Right forelimb (tissue), 1 donor: Measurements from ENCODE around the gene ELFN1.
"Not testable (repeated sequence)": the region's sequence is repeated elsewhere in the genome, so short reads cannot be mapped to it uniquely, and the experiment has no call there.

ENCODE experiments used
- DNase-seq: peaks from one replicate; pipeline ENCODE4 v3.0.0-alpha.2; 2018

The ELFN1 gene

DNA sequence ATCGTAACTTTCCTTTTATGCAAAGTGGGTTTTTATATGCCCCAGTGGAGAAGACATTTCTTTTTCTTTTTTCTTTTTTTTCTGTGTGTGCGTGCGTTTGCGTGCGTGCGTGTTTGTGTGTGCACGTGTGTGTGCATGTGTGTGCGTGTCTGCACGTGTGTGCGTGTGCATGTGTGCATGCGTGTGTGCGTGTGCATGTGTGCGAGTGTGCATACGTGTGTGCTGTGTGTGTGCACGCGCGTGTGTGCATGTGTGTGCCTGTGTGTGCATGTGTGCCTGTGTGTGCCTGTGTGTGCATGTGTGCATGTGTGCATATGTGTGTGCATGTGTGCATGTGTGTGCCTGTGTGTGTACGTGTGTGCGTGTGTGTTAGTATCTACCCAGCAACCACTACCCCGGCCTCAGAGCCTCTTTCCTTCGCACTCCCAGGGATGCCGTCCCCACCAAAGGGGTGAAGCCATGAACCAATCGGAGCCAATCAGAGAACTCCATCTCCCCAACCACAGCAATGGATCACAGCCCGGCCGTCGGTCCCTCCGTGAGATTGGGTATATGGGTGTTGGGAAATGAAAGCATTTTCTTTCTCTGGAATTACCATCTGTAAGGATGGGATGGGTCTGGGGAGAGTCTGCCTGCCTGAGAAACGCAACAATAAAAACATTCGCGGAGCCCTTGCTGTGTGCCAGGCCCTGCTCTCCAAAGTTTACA lies 92.3 kb downstream of the ELFN1 start:
- DNase-seq = no peak

DNA sequence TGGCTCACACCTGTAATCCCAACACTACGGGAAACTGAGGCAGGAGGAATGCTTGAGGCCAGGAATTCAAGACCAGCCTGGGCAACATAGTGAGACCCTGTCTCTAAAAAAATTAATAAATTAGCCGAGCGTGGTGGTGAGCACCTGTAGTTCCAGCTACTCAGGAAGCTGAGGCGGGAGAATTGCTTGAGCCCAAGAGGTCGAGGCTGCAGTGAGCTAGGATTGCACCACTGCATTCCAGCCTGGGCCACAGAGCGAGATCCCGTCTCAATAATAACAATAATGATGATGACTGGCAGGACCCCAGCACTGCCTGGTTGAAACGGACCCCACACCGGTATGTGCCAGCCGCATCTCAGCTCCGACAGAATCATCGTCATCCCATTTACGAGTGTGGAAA lies 93.0 kb downstream of the ELFN1 start:
- no peak for DNase-seq

DNA sequence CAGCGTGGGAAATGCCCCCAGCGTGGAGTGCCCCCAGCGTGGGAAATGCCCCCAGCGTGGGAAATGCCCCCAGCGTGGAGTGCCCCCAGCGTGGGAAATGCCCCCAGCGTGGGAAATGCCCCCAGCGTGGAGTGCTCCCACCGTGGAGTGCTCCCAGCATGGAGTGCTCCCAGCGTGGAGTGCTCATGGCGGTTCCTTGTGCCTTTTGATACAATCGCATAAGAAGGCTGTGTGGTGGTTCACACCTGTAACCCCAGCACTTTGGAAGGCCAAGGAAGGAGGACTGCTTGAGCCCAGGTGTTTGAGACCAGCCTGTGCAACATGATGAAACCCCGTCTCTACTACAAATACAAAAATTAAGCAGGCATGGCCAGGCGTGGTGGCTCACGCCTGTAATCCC lies 93.8 kb downstream of the ELFN1 start:
- DNase-seq = not testable (repeated sequence)

DNA sequence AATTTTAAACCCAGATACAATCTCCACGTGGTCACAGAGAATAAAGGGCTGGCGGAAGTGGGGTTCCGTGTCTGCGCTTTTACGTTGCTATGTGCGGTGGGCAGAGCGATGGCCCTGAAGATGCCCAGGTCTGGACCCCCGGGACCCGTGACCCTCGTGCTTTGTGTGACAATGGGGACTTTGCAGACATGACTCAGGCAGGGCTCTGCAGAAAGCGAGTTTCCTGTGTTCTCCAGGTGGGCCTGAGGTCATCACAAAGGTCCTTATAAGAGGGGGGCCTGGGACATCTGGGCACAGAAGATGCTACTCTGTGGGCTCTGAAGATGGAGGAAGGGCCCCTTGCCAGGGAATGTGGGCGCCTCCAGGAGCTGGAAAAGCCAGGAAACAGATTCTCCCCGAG lies 95.3 kb downstream of the ELFN1 start:
- DNase-seq = no peak

GRCh38 chr7:1767524-1767923 lies 97.4 kb downstream of the ELFN1 start:
- DNase-seq = no peak

- no peak for DNase-seq
Observed at GRCh38 chr7:1768832-1769231, 98.8 kb downstream of the ELFN1 start.

GRCh38 chr7:1769286-1770200 lies 99.5 kb downstream of the ELFN1 start:
- no peak for DNase-seq

- no peak for DNase-seq
Observed at GRCh38 chr7:1770331-1770730, 100.3 kb downstream of the ELFN1 start.

DNA sequence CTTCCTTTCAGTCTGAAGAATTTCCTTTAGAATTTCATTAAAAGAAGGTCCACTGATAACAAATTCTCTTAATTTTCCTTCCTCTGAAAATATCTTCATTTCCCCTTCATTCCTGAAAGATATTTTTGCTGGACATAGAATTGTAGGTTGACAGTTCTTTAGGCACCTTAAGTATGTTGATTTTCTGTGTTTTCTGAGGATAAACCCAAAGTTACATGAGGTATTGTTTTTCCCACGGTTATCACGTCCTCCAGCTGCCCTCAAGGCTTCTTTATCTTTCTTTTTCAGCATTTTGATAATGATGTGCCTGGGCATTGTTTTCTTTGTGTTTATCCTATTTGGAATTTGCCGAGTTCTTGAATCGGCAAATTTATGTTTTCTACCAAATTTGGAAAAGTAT lies 105.3 kb downstream of the ELFN1 start:
- no peak for DNase-seq

DNA sequence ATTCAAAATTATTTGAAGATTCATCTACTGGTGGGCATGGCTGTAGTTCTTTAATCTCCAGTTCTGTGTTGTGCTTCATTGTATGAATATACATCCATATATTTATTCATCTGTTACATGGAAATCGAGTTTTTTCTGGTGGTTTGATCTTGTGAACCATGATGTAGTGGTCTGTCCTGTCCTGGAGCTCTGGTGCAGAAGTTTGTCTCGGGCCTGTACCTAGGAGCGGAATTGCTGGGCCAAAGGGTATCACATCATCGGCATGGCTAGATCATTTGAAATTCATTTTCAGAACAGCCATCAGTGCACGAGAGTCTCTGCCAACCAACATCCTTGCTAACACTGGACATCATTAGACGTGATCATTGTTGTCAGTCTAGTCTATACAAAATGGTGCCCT lies 107.0 kb downstream of the ELFN1 start:
- DNase-seq = no peak

DNA sequence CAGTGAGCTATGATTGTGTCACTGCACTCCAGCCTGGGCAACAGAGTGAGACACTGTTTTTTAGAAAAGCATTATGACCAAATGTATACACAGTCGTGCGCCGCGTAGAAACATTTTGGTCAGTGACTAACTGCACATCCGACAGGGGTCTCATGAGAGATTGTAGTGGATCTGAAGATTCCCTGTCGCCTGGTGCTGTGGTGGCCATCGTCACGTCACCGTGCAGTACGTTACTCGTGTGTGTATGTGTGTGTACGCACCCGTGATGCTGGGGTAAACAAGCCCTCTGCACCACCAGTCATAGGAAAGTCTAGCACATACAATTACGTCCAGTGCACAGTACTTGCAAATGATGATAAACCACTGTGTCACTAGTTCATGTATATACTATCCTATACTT lies 109.4 kb downstream of the ELFN1 start:
- DNase-seq = no peak

GRCh38 chr7:1781369-1781768 lies 111.3 kb downstream of the ELFN1 start:
- no peak for DNase-seq

GRCh38 chr7:1785839-1786238 lies 115.8 kb downstream of the ELFN1 start:
- DNase-seq = no peak

- no peak for DNase-seq
Observed at GRCh38 chr7:1787241-1787640, 117.2 kb downstream of the ELFN1 start.

GRCh38 chr7:1787681-1788235 lies 117.7 kb downstream of the ELFN1 start:
- no peak for DNase-seq

GRCh38 chr7:1794888-1795542 lies 124.9 kb downstream of the ELFN1 start:
- DNase-seq = no peak
